T-helper 2 cell (primary cell): ENCODE results near the gene ATP1A3.
"Not testable (repeated sequence)": the region's sequence is repeated elsewhere in the genome, so short reads cannot be mapped to it uniquely, and the experiment has no call there.

Experiments
- DNase-seq, 5 experiments: peaks; one replicate each; pipeline versions ENCODE4 v3.0.0 to v3.0.0-alpha.2; 2012 to 2022

The ATP1A3 gene

DNA sequence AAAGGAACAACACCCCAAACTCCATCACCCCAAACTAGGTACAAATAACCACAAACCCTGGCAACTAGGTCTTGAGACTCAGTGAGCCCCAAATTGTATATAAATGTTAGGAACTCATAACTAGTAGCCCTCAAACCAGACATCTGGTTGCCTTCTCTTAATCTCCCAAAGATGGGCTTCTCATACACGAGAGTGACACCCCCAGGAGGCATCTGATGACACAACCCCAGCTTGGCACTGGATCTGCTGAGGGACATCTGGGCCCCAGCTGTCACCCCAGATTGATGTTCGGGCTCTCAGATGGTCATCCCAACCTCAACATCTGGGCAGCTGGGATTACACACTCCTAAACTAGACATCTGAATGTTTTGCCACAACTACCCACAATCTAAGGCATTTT, 49.7 kb downstream of the ATP1A3 start:
- no peak for DNase-seq

DNA sequence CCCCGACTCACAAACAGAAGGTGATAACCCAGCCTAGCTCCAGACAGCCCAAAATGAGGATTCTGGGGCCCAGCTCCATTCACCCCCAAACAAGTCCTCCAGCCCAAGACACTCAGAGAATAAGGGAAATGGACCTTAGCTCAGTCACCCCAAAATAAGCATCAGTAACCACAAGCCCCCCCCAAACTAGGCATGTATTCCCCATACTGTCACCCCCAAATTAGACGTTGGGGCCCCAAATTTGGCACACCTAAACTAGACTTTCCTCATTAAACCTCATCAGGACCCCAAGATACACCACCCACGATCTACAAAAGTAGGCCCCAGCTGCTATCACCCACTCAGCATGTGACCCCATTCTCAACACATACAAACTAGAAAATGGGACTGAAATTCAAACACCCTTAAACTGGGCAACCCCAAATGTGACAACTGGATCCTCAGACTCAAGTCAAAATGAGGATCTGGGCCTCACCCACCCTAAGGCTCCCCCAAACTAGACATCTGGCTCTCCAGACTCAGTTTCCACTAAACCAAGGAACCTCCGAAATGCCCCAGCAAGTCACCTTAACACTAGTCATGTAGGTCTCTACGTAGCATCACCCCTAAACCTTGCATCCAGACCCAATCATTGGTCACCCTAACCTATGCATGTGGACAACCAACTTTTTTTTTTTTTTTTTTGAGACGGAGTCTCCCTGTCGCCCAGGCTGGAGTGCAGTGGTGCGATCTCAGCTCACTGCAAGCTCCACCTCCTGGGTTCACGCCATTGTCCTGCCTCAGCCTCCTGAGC, 52.4 kb downstream of the ATP1A3 start:
- no peak for DNase-seq

DNA sequence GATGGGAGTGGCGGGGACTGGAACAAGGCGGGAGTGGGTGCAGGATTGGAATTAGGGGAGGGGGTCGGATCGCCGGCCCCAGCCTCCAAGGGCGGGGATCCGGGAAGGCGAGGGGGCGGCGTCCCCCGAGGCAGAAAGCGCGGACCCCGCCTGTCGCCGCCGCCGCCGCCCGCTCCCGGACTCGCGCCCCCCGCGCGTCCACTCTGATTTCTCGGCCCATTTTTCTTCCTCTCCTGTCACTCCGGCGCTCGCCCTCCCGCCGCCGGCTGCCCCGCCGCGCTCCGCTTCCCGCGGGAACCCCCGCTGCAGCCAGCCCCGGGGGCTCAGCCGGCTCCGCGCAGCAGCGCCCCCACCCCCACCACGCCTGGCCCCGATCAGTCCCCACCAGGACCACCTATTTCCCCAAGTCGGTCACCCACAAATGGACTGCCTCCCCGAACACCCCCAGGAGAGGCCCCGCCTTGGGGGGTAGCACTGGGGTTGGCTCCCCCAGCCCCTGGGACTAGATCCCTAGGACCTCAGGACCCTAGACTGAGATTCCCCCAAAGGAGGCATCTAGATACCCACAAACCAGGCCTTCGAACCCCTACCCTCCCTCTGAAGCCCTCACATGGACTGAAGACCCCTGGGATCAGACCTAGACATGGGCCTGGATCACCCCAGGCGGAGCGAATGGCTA, 53.2 kb downstream of the ATP1A3 start:
- no peak for DNase-seq

DNA sequence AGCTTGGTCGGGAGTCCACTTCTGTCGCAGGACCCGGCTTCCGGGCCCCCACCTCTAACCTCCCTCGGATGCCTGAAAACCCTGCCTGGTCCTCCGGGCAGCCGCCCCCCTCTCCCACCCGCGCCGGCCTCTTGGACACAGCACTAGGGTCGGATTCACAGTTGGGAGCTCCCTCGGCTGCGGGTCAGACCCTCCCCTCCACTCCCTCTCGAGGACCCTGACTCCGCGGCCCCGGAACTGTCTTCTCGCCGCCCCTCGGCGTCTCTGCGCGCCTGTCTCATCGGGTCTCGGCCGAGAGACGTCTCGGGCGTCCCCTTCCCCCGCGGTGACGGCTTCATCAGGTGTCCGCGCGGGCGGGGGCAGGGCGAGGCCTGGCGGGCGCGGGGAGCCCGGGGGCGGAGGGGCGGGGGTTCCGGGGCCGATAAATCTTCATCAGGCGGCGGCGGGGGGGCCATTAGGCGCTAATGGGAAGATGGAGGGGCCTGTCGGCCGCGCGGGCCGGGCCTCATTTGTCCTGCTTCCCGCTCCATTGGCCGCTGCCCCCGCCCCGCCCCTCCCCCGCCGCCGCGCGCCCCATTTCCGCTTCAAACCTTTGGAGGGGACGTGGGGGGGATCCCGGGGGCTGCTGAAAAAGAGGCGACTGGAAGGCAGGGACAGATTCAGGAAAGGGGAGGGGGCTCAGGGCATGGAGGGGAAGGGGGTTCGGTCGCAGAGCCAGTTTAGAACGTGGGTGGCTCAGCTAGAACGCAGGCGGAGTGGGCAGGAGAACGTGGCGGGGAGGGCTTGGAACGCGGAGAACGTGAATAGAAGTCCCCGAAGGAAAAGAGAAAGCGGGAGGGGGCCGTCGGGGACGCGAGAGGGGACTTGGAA, 53.9 kb downstream of the ATP1A3 start:
- peak in 1 of 5 experiments; percentile 19 for DNase-seq

DNA sequence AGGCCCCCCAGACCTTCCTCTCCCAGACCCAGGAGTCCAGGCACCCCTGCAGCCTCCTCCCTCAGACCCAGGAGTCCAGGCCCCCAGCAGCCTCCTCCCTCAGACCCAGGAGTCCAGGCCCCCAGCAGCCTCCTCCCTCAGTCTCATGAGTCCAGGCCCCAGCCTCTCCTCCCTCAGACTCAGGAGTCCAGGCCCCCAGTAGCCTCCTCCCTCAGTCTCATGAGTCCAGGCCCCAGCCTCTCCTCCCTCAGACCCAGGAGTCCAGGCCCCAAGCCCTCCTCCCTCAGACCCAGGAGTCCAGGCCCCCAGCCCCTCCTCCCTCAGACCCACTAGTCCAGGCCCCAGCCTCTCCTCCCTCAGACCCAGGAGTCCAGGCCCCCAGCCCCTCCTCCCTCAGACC, 54.8 kb downstream of the ATP1A3 start:
- not testable (repeated sequence) for DNase-seq

DNA sequence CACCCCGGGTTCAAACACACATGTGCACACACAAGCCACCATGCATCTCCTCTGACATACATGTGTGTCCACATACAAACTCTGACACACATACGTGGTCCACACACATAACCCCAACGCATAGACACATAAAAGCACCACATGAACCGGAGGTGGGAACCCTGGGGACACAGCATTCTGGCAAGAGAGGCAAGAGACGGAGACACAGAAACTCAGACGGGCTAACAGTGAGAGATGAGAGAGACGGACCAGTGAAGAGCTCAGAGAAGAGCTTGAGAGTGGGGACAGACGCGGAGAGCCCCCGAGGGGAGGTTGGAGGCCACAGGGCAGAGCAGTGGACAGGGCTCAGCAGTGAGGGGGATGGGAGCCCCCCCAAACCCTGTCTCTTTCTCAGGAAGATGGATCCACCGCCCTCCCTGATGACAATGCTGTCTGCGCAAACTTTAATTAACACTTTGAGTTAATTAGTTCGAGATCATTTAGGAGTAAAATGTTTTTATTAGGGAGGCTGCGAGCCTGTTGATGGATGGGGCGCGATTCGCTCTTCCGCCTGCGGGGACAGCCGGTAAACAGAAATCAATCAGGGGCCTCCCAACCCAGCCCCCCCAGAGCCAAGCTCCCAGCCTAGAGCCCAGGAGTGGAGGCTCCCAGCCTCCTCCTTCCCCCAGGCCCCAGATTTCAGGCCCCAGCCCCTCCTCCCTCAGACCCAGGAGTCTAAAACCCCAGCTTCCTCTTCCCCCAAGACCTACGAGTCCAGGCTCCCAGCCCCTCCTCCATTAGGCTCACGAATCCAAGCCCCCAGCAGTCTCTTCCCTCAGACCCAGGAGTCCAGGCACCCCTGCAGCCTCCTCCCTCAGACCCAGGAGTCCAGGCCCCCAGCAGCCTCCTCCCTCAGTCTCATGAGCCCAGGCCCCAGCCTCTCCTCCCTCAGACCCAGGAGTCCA, 56.2 kb downstream of the ATP1A3 start:
- no peak for DNase-seq

DNA sequence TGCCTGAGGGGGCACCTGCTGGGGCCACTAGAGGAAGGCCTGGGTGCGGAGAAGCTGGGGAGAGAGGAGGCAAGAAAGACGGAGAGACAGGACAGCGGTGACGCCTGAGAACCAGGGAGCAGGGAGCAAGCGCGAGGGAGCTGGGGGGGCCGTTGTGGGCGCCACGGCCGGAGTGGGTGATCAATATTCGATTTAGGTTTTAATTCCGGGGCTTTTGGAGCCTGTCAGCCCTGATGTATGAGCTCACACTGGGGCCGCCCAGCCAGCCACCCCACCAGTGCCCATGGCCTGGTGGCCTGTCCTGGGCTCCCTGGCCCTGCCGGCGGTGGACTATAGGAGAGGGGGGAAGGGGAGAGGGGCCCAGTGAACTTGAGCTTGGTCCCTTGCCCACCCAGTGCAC, 57.1 kb downstream of the ATP1A3 start:
- DNase-seq: no peak

DNA sequence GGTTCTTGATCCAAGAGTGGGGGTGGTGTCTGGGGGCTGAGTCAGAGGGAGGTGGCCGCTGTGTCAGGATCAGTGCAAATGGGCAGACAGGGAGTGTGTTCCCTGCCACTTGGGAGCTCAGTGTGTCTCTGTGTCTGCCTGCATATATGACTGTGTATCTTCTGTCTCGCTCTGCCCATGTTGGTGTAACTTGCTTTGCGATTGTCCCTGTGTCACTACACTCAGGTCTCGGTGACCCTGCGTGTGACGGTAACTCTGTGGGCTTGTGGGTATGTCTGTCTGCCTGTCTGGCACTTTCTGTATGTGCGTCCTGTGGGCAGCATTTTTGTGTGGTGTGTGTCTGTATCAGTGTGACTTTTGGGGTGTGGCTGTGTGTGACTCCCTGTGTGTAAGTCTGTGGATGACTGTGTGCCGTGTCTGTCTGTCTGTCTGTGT, 57.6 kb downstream of the ATP1A3 start:
- peak in 1 of 5 experiments; percentile 85 for DNase-seq

DNA sequence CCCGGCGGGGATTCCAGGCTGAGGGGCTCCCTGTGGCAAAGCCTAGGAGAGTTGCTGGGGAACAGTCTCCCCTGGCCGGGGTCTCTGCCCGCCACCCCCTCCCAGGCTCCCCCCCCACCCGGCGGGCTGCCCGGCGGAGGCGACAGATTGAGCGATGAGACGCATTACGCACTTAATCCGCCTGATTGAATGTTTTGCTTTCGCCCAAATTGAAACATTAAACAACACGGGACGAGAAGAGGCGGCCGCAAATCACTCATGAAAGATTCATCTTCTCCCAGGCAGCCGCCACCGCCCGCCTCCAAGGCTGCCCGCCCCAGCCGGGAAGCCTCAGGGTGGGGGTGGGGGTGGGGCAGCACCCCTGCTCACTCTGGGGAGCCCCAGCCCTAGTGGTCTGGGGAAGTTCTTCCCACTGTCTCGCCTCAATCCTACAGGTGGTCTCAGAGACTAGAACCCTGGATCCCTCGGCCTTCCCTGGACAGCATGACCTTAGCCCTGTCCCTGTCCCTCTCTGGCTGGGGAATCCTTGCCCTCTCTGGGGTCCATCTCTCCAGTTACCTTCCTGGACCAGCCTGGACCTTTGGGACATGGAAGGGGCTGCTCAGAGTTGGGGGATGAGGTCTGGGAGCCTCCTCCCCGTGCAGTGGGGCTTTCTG, 58.1 kb downstream of the ATP1A3 start:
- no peak for DNase-seq

DNA sequence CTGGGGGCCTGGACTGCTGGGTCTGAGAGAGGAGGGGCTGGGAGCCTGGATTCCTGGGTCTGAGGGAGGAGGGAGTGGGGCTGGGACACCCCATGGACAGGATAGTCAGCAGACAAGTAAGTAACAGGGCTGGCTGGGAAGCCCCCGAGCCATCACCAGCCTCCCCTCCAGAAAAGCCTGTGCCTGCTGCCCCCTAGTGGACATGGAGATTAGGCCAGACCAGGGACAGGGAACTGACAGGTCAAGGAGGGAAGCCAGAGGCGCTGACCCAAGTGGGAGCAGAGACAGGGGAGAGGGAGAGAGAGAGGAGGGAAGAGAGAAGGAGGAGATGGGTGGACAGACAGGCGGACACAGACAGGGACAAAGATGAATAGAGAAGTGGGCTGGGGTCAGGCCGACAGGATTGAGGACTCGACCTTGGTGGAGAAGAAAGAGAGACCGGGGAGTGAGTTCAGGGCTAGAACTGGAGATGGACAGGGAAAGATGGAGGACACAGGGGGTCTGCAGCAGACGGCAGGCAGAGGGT, 59.1 kb downstream of the ATP1A3 start:
- peak; percentile 42 to 71 (median 61) for DNase-seq

DNA sequence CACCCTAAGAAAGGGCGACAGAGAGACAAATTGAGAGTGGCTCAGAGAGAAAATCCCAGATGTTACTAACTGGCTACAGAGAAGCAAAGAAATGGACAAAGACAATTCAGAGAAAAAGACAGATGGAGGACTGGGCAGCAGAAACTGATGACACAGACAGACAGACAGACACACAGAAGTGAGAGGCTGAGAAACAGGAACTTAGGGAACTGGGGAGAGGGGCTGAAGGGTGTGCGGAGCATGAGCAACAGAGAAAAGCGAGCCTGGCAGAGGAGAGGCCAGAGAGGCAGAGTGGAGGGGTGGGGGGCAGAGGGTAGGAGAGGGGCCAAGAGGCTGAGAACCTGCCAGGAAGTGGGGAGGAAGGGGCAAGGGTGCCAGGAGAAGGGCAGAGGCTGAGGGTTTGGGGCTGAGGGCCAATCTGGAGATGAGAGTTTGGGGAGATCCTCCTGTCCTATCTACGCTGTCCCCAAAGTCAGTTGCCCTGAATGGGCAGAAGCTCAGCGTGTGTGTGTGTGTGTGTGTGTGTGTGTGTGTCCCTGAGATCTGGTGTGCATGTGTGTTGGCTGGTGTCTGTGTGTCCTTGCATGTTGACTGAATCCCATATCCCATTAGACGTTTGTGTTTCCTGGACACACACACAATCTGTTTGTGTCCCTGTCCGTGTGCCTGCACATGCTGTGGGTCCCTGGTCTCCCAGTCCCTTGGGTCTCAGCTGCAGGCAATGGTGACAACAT, 60.2 kb downstream of the ATP1A3 start:
- no peak for DNase-seq

DNA sequence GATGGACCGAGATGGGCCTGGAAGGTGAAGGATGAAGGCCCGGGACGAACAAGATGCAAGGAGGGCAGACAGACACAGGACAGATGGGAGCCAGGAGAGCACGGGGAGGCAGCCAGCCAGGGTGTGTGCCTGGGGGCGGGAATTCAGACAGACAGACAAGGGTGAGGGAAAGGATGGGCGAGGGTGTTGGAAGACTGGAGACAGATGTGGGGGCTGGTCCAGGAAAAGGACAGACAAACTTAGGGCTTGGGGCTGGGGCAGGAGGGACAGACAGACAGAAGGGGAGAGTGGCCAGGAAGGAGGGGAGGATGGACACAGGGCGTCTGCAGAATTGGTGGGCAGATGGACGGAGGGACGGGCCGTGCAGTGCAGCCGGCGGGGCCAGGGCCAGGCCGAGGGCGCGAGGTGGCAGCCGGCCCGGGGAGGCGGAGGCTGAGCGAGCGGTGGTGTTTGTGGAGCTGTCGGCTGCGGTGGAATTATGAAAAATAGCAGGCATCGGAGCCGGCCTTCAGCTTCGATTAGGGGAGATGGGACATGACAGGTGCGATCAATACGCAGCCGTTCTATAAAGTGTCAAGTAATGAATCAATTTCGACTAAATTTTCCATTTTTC, 61.2 kb downstream of the ATP1A3 start:
- no peak for DNase-seq

DNA sequence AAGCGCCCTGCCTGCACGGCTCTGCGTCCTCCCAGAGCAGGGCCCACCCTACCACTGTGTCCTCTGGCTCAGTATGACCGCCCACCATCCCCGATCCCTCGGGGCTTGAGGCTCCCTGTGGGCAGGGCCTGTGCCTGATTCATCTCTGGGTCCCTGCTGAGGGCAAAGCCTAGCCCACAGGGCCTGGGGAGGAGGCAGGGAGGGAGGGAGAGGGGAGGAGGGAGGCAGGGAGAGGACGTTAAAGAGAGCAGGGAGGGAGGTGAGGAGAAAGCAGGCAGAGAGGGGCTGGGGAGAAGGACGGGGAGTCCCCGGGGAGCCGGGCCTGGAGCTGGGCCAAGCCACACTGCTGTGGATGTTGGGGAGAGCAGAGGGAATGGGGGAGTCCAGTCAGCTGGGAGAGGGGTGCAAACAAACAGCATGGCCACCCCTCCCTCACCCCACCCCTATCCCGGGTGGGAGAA, 61.7 kb downstream of the ATP1A3 start:
- no peak for DNase-seq

DNA sequence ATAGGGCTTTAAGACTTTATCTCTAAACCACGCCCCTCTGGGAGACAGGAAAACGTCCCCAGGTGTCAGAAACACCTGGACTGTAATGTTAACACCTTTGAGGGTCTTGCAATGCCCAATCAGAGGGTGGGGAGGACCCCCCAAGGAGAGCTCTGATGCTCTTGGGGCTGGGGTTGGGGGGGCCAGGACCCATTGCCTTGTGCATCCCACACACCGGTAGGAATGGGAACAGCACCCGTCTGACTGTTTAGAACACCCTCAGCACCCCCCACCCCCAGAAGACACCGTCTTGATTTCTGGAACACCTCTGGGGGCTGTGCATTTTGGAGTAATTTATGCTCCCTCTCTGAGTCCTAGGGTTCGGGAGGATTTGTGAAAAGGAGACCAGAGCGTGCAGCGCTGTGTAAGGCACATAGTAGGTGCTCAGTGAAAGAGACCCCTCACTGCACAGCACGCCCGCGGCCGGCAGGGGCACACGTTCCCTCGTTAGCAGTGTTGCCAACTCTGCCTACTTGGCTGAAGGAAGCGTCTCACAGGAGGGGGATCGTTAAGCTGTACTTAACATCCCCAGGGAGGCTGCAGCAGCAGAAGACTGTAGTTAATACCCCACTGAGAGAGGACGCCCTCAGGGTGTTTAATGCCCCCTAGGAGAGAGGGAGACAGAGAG, 63.0 kb downstream of the ATP1A3 start:
- no peak for DNase-seq

DNA sequence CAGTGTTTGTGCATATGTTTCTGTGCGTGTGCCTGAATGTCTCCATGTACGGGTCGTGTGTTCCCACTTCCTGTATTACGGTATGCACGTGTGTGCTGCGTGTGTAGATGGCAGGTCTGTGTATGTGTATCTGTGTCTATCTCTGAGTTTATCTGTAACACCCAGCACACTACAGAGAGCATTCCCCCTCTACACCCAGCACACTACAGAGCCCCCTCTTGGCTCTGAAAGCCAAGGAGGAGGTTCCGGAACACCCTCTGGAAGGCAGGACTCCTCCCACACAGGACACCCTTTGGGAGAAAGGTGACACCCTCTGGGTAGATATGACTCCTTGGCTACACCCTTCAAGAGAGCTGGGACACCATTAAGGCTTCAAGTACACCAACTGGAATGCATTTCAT, 63.7 kb downstream of the ATP1A3 start:
- DNase-seq: no peak

DNA sequence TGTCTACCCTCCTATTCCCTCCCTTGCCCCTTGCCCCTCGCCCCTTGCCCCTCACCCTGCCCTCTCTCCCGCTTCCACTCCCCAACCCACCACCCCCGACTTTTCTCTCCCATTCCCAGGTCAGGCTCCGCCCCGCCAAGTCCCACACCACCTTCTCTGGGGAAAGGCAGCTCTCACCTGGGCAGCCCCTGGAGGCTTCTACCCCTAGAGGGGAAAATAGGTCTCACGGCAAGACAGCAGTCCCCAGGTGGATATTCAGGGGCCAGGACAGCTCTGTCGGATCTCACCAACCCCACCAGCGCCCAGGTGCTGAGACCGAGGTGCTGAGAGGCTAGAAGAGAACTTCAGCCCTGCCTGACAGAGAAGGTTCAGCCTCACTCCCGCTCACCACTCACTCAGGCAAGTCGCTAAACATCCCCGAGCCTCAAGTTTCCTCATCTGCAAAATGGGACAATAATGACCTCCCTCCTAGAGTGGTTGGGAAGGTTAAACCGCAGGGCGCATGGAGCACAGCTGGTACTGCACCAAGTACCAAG, 64.4 kb downstream of the ATP1A3 start:
- no peak for DNase-seq

DNA sequence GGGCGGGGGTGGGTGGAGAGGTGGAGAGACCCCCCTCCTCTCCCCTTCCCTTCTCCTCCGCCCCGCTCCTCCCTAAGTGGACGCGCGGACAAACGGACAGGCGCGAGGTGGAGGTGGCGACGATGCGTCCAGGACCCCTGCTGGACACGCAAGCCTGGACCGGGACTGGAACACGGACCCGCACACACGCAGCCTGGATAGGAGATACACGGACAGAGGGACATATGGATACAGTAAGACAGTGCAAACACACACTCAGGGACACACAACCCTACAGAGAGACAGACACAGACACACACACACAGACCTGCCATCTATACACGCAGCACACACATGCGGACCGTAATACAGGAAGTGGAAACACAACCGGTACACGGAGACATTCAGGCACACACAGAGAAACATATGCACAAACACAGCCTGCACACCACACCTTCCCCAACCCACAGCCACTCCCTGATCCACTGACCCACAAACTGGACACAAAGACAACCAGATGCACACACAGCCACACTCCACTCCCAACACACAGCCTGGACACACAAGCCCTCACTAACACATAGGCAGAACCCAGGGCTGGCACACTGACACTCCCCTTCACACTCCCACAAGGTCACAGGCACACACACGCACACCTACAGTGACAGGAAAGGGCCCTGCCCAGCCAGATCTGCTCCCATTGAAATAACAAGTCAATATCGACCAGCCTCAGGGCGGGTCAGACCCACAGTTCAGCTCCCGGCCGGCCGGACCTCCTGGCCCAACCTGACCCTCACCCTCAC, 65.1 kb downstream of the ATP1A3 start:
- DNase-seq: peak in 1 of 5 experiments; percentile 83

DNA sequence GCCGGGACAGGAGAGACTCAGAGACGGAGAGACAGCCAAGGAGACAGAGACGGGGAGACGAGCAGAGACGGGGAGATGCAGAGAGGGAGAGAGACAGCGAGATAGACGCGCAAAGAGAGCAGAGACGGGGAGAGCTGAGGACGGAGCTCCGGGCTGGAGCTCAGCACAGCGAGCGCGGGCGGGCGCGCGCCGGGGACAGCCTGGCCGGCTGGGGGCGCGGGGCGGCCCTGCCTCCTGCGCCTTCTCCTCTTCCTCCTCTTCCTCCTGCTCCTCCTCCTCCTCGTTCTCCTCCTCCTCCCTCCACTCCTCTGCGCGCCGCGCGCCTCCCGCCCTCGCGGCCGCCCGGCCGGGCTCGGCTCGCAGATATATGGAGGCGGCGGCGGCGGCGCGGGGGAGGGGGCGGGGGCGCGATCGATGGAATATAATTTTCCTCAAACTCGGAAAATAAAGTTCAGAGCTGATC, 65.8 kb downstream of the ATP1A3 start, which contains the start of gene ERFL:
Gene ERFL (minus strand): TSS at position 229 of the 463 bp plus-strand sequence. CDS start 15,530 bp downstream, outside the sequence.
- no peak for DNase-seq
